Stimulated activated CD4-positive, alpha-beta T cell treated with anti-CD3 and anti-CD28 coated beads, Interleukin-1b, Interleukin-23, amount 100 ng/mL, for 1 hour (primary cell): ENCODE data around the gene PCDHGA10.
"Not testable (repeated sequence)": the region's sequence is repeated elsewhere in the genome, so short reads cannot be mapped to it uniquely, and the experiment has no call there.

Experiments
- DNase-seq, 2 donors: peaks; one replicate each; pipeline ENCODE4 v3.0.0-alpha.2; 2020; ENCODE audit warnings: low read depth in 2 of 2

The PCDHGA10 gene

GRCh38 chr5:141412854-141413539 is at the start of gene PCDHGA10:
PCDHGA10 (plus strand) TSS chr5:141412987; CDS start chr5:141413176, 189 bp downstream.
- DNase-seq, result peak in 1 of 2 donors; percentile 34

- DNase-seq, result no peak
Observed at GRCh38 chr5:141363952-141364660, 48.7 kb upstream of the PCDHGA10 start, which contains the start of gene PCDHGA5. PCDHGA5 (plus strand) TSS chr5:141364162; CDS start chr5:141364331, 169 bp downstream.

GRCh38 chr5:141366016-141366896 is 46.5 kb upstream of the PCDHGA10 start:
- no peak for DNase-seq

GRCh38 chr5:141369994-141370848 is 42.6 kb upstream of the PCDHGA10 start, which contains the start of gene PCDHGB3:
PCDHGB3 (plus strand) TSS chr5:141370242; CDS start chr5:141370395, 153 bp downstream.
- no peak for DNase-seq

- DNase-seq, result no peak
Observed at GRCh38 chr5:141371572-141372475, 41.0 kb upstream of the PCDHGA10 start.

GRCh38 chr5:141373673-141374317 is 39.0 kb upstream of the PCDHGA10 start, which contains the start of gene PCDHGA6:
PCDHGA6 (plus strand) TSS chr5:141373891; CDS start chr5:141374084, 193 bp downstream.
- DNase-seq, result no peak

GRCh38 chr5:141374627-141375026 is 38.2 kb upstream of the PCDHGA10 start:
- no peak for DNase-seq

- DNase-seq, result not testable (repeated sequence)
Observed at GRCh38 chr5:141375444-141376155, 37.2 kb upstream of the PCDHGA10 start.

- DNase-seq, result no peak
Observed at GRCh38 chr5:141382469-141383294, 30.1 kb upstream of the PCDHGA10 start, which contains the start of gene PCDHGA7. PCDHGA7 (plus strand) TSS chr5:141382742; CDS start chr5:141382900, 158 bp downstream.

- DNase-seq, result no peak
Observed at GRCh38 chr5:141383345-141383744, 29.4 kb upstream of the PCDHGA10 start.

- no peak for DNase-seq
Observed at GRCh38 chr5:141384471-141385267, 28.1 kb upstream of the PCDHGA10 start.

GRCh38 chr5:141387557-141388311 is 25.1 kb upstream of the PCDHGA10 start, which contains the start of gene PCDHGB4:
PCDHGB4 (plus strand) TSS chr5:141387698; CDS start chr5:141387885, 187 bp downstream.
- not testable (repeated sequence) for DNase-seq

- DNase-seq, result no peak
Observed at GRCh38 chr5:141388661-141389060, 24.1 kb upstream of the PCDHGA10 start.

- no peak for DNase-seq
Observed at GRCh38 chr5:141389153-141390042, 23.4 kb upstream of the PCDHGA10 start.
